ENCODE results near the gene MORN5.

GRCh38 chr9:122144836-122145591, 14.7 kb upstream of the MORN5 start:
- no peak for TF ChIP-seq CTCF (IDR thresholded peaks at IDR 0.05)
- TF ChIP-seq POLR2A (IDR thresholded peaks at IDR 0.05) = no peak

All from testis (tissue), 2 donors.